Left ventricle myocardium superior (tissue), 1 donor: ENCODE measurements around the gene ENOSF1. TPM values are rescaled to one million over a fixed set of nuclear protein-coding genes. Genes with fewer than 3 reads are reported as not detected.
"Not testable (repeated sequence)": the region's sequence is repeated elsewhere in the genome, so short reads cannot be mapped to it uniquely, and the experiment has no call there.

ENCODE experiments used
- ATAC-seq: fragments of 200-7000 bp; cut with Tn5 transposase; one replicate; pipeline ENCODE4 v1.9.1; 2020; ENCODE audit warnings: mild to moderate bottlenecking, moderate library complexity
- DNase-seq: peaks from one replicate; pipeline ENCODE4 v3.0.0-alpha.2; 2020
- intact Hi-C: fragments of 100-400 bp; cut with micrococcal nuclease; formaldehyde crosslinking; loops from one replicate; pipeline ENCODE4 v1.11.0; 2022
- long read RNA-seq: library from polyadenylated mRNA; unstranded; transcript quantifications from one replicate; pipeline ENCODE4 v2.0.0, GENCODE V29; 2021
- total RNA-seq: library from RNA; stranded (reverse); fragmentation: NEBNext Ultra II Directional; extraction: Animal tissue kit (Norgen Biotek cat#: 25700); gene quantifications from one replicate; pipeline ENCODE4 v1.2.1, GENCODE V29; 2021
- donor health status: DM: no; HTN: yes; CAD: no; lungs with severe emphysema.

The ENOSF1 gene
- 23.9 TPM for total RNA-seq
- long read RNA-seq, partial matches to known transcripts: 6 of 18 reads
- long read RNA-seq, other reads (novel, unspliced or antisense): 9 of 18 reads

- intact Hi-C loops: no loop called here
- DNase-seq (peak; percentile 90), ATAC-seq (peak; percentile 92)
Measured at GRCh38 chr18:712401-713134, at the start of gene ENOSF1. Gene ENOSF1 (minus strand): TSS chr18:712630. CDS start chr18:712587, 43 bp downstream.

DNA sequence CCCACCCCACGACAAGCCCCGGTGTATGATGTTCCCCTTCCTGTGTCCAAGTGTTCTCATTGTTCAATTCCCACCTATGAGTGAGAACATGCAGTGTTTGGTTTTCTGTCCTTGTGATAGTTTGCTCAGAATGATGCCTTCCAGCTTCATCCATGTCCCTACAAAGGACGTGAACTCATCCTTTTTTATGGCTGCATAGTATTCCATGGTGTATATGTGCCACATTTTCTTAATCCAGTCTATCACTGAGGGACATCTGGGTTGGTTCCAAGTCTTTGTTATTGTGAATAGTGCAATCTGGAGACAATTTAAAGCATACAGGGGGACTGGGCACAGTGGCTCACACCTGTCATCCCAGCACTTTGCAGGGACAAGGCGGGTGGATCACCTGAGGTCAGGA lies 47.4 kb upstream of the ENOSF1 start:
- ATAC-seq, DNase-seq, intact Hi-C loops: not testable (repeated sequence)

DNA sequence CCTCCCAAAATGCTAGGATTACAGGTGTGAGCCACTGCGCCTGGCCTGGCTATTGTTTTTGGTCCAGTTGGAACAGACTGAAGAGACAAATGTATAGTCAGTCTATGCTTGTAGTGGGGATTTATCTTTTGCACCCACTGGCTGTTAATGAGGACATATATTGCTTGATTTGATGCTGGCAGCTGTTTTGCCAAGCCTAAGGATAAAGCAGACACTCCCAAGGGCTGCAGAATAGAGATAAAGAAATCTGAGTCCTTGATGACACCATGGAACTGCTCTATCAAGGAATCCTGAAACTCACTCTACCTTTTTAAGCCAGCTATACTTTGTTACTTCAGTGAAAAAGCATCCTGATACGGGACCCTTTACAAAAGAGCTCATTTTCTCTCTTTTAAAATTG lies 43.1 kb upstream of the ENOSF1 start:
- intact Hi-C loops: no loop called here
- no peak for ATAC-seq

GRCh38 chr18:754656-755055 lies 42.2 kb upstream of the ENOSF1 start:
- ATAC-seq (no peak), DNase-seq (no peak)
- intact Hi-C loops: no loop called here

More for the DNA sequence above, 43.1 kb upstream of the ENOSF1 start:
- no peak for DNase-seq

DNA sequence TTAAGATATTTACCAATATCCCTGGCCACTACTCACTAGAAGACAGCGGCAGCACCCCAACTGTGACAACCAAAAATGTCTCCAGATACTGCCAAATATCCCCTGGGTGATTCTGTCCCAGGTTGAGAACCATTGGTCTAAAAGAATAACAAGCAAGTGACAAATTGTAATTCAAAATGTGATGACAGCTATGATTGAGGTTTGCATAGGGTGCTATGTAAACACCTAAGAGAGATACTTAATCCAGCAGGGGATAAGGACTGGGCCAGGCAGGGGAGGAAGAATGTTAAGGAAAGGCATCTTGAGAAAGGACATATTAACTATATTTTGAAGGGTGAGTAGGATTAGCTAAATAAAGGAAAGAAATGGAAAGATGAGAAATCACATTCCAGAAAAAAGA lies 38.0 kb upstream of the ENOSF1 start:
- DNase-seq: no peak
- intact Hi-C loops: no loop called here
- ATAC-seq: no peak

DNA sequence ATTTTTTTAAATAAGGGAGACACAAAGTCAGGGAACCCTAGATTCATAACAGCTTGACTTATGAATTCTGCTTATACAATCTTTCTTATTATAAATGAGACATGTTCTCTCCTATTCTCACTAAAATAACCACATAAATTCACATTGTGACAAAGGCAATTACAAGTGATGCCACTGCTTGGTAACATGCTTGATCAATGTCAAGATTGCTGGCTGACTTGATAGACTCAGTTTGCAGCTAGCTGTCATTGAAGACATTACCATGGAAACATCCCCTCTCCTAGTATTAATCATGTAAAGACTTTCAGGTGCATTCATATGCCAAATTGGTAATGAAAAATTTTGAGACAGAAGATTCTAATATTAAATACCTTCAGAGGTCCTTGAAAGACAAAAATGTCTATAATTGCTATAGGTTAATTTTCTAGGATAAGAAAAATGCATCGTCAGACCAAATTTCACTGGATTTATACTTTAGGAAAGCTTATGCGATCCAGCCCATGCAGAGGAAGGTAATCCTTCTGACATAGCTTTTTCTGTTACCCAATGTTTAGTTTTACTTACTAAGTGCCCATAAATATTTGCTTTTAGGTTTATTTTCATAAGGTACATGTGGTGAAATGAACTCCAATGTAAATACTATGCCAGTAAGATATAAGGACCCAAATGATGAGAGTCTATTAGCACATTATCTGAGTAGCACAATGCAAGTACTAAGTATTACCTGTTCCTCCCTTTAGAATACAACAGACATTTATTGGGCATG lies 32.6 kb upstream of the ENOSF1 start:
- ATAC-seq (no peak), DNase-seq (no peak)
- intact Hi-C loops: no loop called here

DNA sequence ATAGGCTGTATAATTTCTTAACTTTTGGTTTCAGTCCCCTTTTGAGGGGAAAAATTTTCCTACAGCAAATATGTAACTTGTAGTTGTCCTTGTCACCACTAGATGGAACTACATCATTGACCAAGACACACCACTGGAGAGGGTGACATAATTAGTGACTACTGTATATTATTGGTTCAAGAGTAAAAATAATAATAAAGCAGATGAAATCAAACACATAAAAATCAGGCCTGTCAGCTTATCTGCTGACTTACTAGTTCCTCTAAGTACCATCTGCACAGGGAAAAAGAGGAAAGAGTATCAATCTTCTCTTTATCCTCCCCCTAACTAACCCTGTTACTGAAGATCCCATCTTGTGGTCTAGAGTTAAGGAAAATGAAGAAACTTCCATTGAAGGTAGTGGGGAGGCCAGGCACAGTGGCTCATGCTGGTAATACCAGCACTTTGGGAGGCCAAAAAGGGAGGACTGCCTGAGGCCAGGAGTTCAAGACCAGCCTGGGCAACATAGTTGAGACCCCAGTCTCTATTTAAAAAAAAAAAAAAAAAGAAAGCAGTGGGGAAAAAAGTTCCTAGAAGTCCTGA lies 29.6 kb upstream of the ENOSF1 start:
- DNase-seq (no peak), ATAC-seq (peak; percentile 71)
- intact Hi-C loops: loop anchor here (2.0 kb wide), 1 partner anchor 89 kb away; no protein-coding TSS in a partner anchor

GRCh38 chr18:732371-732770 lies 19.9 kb upstream of the ENOSF1 start:
- intact Hi-C loops: no loop called here

DNA sequence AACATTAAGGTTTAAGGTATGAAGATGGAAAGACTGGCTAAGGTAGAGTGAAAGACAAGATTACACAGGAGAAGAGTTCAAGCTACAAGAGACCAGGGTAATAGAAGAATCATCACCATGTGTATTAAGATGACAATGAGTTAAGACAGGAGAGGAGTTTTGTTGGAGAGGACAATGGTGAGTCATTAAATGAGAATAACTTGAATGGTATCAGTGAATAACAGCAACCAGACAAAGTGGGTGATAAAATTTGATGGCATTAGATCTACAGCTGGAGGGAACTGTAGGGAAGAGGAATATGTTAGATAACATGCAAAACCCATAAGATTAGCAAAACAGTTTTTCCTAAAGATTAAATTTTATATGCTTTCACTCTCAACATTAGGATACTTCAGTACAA lies 18.8 kb upstream of the ENOSF1 start:
- intact Hi-C loops: no loop called here
- DNase-seq (no peak), ATAC-seq (no peak)

More at GRCh38 chr18:732371-732770, 19.9 kb upstream of the ENOSF1 start:
- ATAC-seq: no peak
- DNase-seq: no peak

DNA sequence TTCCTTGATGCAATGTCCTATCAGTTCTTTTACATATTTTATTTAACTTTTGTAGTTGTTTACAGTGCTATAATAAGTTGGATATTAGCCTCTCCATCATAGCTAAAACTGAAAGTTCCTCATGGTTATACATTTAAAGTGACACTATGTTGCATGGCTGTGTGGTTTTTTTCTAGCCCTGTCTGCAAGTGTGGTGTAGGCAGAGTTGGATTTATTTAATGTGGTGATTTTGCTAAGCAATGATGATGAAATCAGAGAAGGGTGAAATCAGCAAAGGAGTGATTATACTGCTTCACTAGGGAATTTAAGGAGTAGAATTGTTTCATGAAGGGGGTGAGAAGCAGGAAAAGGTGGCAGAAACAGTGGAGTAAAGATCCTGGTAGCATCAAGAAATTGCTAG lies 18.3 kb upstream of the ENOSF1 start:
- intact Hi-C loops: no loop called here
- no peak for DNase-seq

GRCh38 chr18:730120-730519 lies 17.7 kb upstream of the ENOSF1 start:
- DNase-seq, ATAC-seq, intact Hi-C loops: not testable (repeated sequence)

More for the DNA sequence above, 18.3 kb upstream of the ENOSF1 start:
- ATAC-seq: no peak

GRCh38 chr18:725646-726045 lies 13.2 kb upstream of the ENOSF1 start:
- intact Hi-C loops: no loop called here
- ATAC-seq: no peak

GRCh38 chr18:723541-724080 lies 11.2 kb upstream of the ENOSF1 start:
- intact Hi-C loops: no loop called here
- no peak for ATAC-seq
- DNase-seq: no peak

More at GRCh38 chr18:725646-726045, 13.2 kb upstream of the ENOSF1 start:
- no peak for DNase-seq

DNA sequence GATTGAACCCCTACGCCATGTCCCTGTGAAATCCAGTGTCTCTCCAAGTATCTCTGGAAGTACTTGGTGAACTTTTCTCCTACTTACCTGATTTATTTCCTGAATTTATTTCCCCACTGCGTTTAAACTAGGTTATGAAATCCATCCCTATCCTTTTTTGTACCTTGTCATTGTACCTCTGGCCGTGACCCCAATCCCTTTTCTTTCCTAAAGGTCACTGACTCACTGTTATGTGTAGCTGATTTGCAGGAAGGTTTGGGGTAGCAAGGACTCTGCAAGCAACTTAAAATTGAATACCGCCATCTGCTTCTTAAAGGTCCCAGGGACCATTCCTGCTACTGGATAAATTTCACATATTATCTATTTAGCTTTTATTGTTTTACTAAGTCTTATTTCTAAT lies 4.6 kb upstream of the ENOSF1 start:
- intact Hi-C loops: no loop called here

DNA sequence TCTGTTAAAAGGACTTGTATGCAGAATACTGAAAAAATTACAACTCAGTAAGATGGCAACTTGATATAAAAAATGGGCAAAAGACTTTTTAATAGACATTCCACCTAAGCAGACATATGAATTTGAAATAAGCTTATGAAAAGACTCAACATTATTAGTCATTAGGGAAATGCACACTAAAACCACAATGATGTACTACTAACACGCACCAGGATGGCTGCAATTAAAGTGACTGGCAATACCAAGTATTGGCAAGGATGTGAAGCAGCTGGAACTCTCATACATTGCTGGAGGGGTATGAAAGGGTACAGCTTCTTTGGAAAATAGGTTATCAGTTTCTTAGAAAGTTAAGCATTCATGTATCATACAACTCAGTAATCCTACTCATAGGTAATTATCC lies 3.2 kb upstream of the ENOSF1 start:
- ATAC-seq: no peak
- intact Hi-C loops: no loop called here
- no peak for DNase-seq

More for the DNA sequence above, 4.6 kb upstream of the ENOSF1 start:
- DNase-seq (no peak), ATAC-seq (no peak)

DNA sequence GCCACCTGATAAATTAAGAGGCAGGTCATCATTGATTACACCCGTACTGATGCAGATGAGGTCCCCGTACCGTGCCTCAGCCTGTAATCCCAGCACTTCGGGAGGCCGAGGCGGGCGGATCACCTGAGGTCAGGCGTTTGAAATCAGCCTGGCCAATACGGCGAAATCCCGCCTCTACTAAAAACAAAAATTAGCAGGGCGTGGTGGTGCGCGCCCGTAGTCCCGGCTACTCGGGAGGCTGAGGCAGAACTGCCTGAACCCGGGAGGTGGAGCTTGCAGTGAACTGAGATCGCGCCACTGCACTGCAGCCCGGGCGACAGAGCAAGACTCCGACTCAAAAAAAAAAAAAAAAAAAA lies 683 bp upstream of the ENOSF1 start:
- intact Hi-C loops: no loop called here
- no peak for ATAC-seq
- no peak for DNase-seq

DNA sequence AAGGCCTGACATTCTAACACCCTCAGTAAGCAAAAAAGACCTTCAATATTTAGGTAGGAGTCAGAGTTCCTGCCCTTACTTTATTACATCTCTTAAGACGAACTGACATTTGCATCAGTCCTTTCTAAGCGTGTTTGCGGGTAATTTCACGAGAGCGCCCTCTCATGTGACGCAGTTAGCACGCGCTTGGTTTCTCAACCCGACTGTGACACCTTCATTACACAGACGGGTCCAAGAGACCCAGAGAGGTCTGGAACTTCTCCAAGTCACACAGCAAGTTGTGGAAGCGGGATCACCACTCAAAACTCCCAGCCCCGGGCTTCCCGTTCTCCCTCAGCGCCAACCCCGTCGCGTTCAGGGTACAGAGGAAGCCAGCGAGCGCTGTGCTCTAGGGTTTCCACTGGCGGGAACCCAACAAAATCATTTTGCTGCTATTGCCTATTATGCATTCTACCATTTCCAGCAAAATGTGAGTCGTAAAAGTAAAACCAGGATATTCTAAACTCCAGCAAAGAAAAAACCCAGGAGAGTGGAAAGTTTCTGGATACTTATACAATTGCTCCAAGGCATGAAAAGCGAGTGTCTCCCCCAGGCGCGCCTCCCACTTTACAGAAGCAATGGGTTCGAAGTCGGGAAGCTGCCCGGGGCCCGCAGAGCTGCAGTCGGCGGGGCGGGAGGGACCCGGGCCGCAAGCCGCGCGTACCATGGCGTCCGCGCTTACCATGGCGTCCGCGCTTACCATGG lies 601 bp downstream of the ENOSF1 start:
- DNase-seq (peak; percentile 64), ATAC-seq (peak; percentile 66)
- intact Hi-C loops: no loop called here

DNA sequence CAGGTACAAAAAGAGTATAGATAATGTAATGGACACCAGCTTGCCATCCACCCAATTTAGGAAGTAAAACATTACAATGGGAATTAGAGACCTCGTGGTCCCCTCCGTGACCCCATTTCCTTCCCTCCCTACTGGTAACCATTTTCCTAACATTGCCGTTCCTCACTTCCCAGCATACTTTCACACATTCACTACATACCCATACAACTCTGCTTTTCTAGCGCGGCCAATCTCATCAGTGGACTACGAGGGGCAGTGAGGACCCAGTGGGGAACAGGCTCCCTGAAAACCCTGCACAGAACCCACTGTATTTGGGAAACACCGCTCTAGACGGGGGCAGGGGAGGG lies 1.1 kb downstream of the ENOSF1 start:
- ATAC-seq (peak; percentile 7), DNase-seq (no peak)
- intact Hi-C loops: no loop called here
